Thymus (tissue), 11 donors: ENCODE data around the gene UNC80. TPM values are rescaled to one million over a fixed set of nuclear protein-coding genes. Genes with fewer than 3 reads are reported as not detected.

ENCODE experiments used
- DNase-seq, 9 donors: peaks; one replicate each; pipeline ENCODE4 v3.0.0-alpha.2; 2013; ENCODE audit warnings: low spot score in 9 of 9, low read depth in 6 of 9, missing footprints in 1 of 9
- H3K27ac ChIP-seq, 2 donors: one replicate each; pipeline ENCODE4 v1.5.1; 2013; ENCODE audit warnings: control low read depth in 1 of 2, low read depth in 1 of 2, low read length in 1 of 2, mild to moderate bottlenecking in 1 of 2, moderate library complexity in 1 of 2
- H3K27me3 ChIP-seq, 2 donors: one replicate each; pipeline ENCODE4 v1.5.1; 2013; ENCODE audit warnings: low read length in 1 of 2; ENCODE audit not compliant: control insufficient read depth in 2 of 2, insufficient read depth in 1 of 2
- H3K36me3 ChIP-seq, 2 donors: one replicate each; pipeline ENCODE4 v1.5.1; 2013; ENCODE audit warnings: low read length in 1 of 2, mild to moderate bottlenecking in 1 of 2, moderate library complexity in 1 of 2; ENCODE audit not compliant: control insufficient read depth in 2 of 2, insufficient read depth in 2 of 2
- H3K4me1 ChIP-seq, 2 donors: one replicate each; pipeline ENCODE4 v1.5.1; 2013; ENCODE audit warnings: low read length in 2 of 2; ENCODE audit not compliant: control insufficient read depth in 2 of 2, insufficient read depth in 2 of 2
- H3K4me3 ChIP-seq, 2 donors: one replicate each; pipeline ENCODE4 v1.5.1; 2013; ENCODE audit warnings: low read length in 2 of 2, control low read depth in 1 of 2, mild to moderate bottlenecking in 1 of 2
- H3K9me3 ChIP-seq, 2 donors: one replicate each; pipeline ENCODE4 v1.5.1; 2013; ENCODE audit warnings: low read length in 1 of 2, mild to moderate bottlenecking in 1 of 2; ENCODE audit not compliant: control insufficient read depth in 2 of 2, insufficient read depth in 1 of 2
- WGBS: extraction: QIAGEN DNeasy Blood & Tissue Kit; methylation state at CpG from one replicate; pipeline ENCODE4 v1.1.7; 2013; 5-methylcytosine and 5-hydroxymethylcytosine counted together
- polyA plus RNA-seq: library from polyadenylated mRNA; stranded (reverse); fragments of 200-250 nt; gene quantifications from one replicate; pipeline ENCODE4 v1.2.3, GENCODE V29; 2013
- total RNA-seq: library from RNA; stranded (reverse); fragments of 120-200 nt; gene quantifications from one replicate; pipeline ENCODE4 v1.2.4, GENCODE V29; 2013
- donor health status: healthy.

Gene UNC80
- total and polyA plus RNA-seq, 2 donors, result 0.38 to 0.62 TPM

- no peak overlapping the region for H3K4me3 ChIP-seq
- no peak for DNase-seq
- H3K27me3 ChIP-seq, result no peaks in the 10 kb centered on the region
- H3K27ac ChIP-seq, result no peak overlapping the region
- H3K4me1 ChIP-seq, result no peaks in the 10 kb centered on the region
- H3K9me3 ChIP-seq, result no peaks in the 10 kb centered on the region
- H3K36me3 ChIP-seq, result peaks cover 0 to 2% of the 10 kb centered on the region in 2 donors
- WGBS, result 98% methylated on average over 4 of the region's 4 CpGs
Measured at GRCh38 chr2:210035679-210036078, 264.0 kb downstream of the UNC80 start.

- Histone ChIP-seq H3K36me3 (peaks cover 0 to 2% of the 10 kb centered on the region in 2 donors), H3K4me3 (no peak overlapping the region), H3K9me3 (no peaks in the 10 kb centered on the region), H3K4me1 (no peaks in the 10 kb centered on the region), H3K27ac (no peak overlapping the region), H3K27me3 (no peaks in the 10 kb centered on the region)
- DNase-seq, result no peak
- 96% methylated on average over 3 of the region's 3 CpGs for WGBS
Measured at GRCh38 chr2:210038078-210038477, 266.4 kb downstream of the UNC80 start.

- no peaks in the 10 kb centered on the region for H3K4me1 ChIP-seq
- H3K4me3 ChIP-seq, result no peak overlapping the region
- no peaks in the 10 kb centered on the region for H3K9me3 ChIP-seq
- no peak overlapping the region for H3K27ac ChIP-seq
- peaks cover 7 to 10% of the 10 kb centered on the region in 2 donors for H3K36me3 ChIP-seq
- 98% methylated on average over 2 of the region's 2 CpGs for WGBS
- no peak for DNase-seq
- no peaks in the 10 kb centered on the region for H3K27me3 ChIP-seq
Measured at GRCh38 chr2:210046851-210047500, 275.3 kb downstream of the UNC80 start.

Other genes with a start within 250 kb of the UNC80 start
- gene RPE, start 230.8 kb downstream of the UNC80 start, total RNA-seq, result 40.0 TPM
- 22.2 TPM for gene RPE, start 230.8 kb downstream of the UNC80 start, polyA plus RNA-seq